Measurements from ENCODE around the gene SEMA3D. TPM values are rescaled to one million over a fixed set of nuclear protein-coding genes. Genes with fewer than 3 reads are reported as not detected.

The SEMA3D gene
- total and polyA plus RNA-seq, 10 donors, result 4.6 to 210 (median 116) TPM

- WGBS, 5 donors, result 77 to 88% (median 83%) methylated on average over 5 of the region's 5 CpGs
- Histone ChIP-seq H3K9me3 (no peaks in the 10 kb centered on the region), H3K36me3 (no peaks in the 10 kb centered on the region), H3K4me1 (no peaks in the 10 kb centered on the region), H3K4me3 (no peak overlapping the region), H3K27me3 (replicated peaks in 1 of 7) (no peaks in the 10 kb centered on the region), H3K27ac (no peak overlapping the region)
- TF ChIP-seq POLR2AphosphoS5 (IDR thresholded peaks at IDR 0.05) (no peak), POLR2A (IDR thresholded peaks at IDR 0.05) (no peak), CTCF (IDR thresholded peaks at IDR 0.05 in 8 of 11, conservative IDR thresholded peaks at IDR 0.05 in 3 of 11) (no peak)
- DNase-seq, result no peak
- intact Hi-C loops (cut with DNase I; ENCODE audit: low total_unique reads), result no loop called here
Measured at GRCh38 chr7:85022064-85022697, 164.7 kb downstream of the SEMA3D start.

DNA sequence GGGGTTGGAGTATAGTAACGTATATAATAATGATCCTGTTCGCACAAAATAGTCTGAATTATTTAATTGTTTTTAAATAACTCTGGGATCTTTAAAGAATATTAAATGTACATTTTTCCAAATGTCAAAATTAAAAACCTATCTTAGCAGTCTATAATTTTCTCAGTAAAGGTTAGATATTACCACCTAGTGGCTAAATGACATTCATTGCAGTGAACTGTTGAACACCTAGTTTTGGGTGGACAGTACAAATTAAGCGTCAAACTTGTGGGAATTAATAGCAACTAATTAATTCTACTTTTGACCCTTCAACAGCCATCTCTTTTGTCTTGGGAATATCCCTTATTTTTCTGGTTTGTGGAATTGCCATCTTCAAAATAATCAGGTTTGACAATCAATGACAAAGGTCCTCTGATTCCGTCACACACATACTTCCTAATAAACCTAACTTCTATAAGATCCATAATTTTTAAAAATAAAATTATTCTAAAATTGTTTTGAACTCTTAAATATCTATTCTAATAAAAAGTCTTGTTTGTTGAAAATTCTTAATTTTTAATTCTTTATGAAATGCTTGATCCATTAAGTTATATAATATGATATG is 165.7 kb downstream of the SEMA3D start:
- WGBS, 5 donors, result 86 to 93% (median 90%) methylated on average over 4 of the region's 4 CpGs
- no peaks in the 10 kb centered on the region for H3K9me3 ChIP-seq
- no peak for DNase-seq
- H3K4me1 ChIP-seq, result no peaks in the 10 kb centered on the region
- H3K36me3 ChIP-seq, result no peaks in the 10 kb centered on the region
- no peak overlapping the region for H3K27ac ChIP-seq
- H3K4me3 ChIP-seq, result no peak overlapping the region
- intact Hi-C loops (cut with DNase I; ENCODE audit: low total_unique reads), result no loop called here
- TF ChIP-seq POLR2A (IDR thresholded peaks at IDR 0.05), result no peak
- TF ChIP-seq POLR2AphosphoS5 (IDR thresholded peaks at IDR 0.05), result no peak
- TF ChIP-seq CTCF (IDR thresholded peaks at IDR 0.05 in 8 of 11, conservative IDR thresholded peaks at IDR 0.05 in 3 of 11), result no peak
- H3K27me3 ChIP-seq (replicated peaks in 1 of 7), result no peaks in the 10 kb centered on the region

GRCh38 chr7:85019778-85020177 is 167.1 kb downstream of the SEMA3D start:
- DNase-seq, result no peak
- intact Hi-C loops (cut with DNase I; ENCODE audit: low total_unique reads), result loop anchor here (5.0 kb wide), 1 partner anchor 1042 kb away; no protein-coding TSS in a partner anchor
- no peaks in the 10 kb centered on the region for H3K27me3 ChIP-seq (replicated peaks in 1 of 7)
- no peaks in the 10 kb centered on the region for H3K9me3 ChIP-seq
- no peak overlapping the region for H3K27ac ChIP-seq
- WGBS, 5 donors, result 87 to 97% (median 95%) methylated on average over 3 of the region's 3 CpGs
- no peaks in the 10 kb centered on the region for H3K4me1 ChIP-seq
- TF ChIP-seq CTCF (IDR thresholded peaks at IDR 0.05 in 8 of 11, conservative IDR thresholded peaks at IDR 0.05 in 3 of 11) (no peak), POLR2AphosphoS5 (IDR thresholded peaks at IDR 0.05) (no peak), POLR2A (IDR thresholded peaks at IDR 0.05) (no peak)
- no peak overlapping the region for H3K4me3 ChIP-seq
- no peaks in the 10 kb centered on the region for H3K36me3 ChIP-seq

DNA sequence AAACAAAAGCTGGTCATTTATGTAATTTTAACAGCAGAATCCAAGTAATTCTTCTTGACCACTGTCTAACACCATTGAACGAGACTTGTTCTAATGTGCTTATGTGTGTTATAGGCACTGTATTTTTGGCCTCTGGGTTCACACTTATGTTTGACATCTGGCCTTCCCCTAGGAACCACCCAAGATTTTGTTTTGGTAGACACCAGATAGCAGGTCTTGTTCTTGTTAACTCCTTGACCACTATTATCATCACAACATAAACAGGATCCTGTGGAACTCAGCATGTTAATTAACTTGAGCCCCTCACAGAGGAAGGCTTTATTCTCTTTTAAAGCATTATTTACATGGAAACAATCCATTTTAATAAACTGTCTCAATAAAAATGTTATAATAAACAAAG is 167.7 kb downstream of the SEMA3D start:
- no peak for DNase-seq
- Histone ChIP-seq H3K9me3 (no peaks in the 10 kb centered on the region), H3K4me3 (no peak overlapping the region), H3K27me3 (replicated peaks in 1 of 7) (no peaks in the 10 kb centered on the region), H3K36me3 (no peaks in the 10 kb centered on the region), H3K27ac (no peak overlapping the region), H3K4me1 (no peaks in the 10 kb centered on the region)
- 71 to 94% (median 86%) methylated on average over 1 of the region's 1 CpG for WGBS, 5 donors
- intact Hi-C loops (cut with DNase I; ENCODE audit: low total_unique reads), result loop anchor here (5.0 kb wide), 1 partner anchor 1042 kb away; no protein-coding TSS in a partner anchor
- TF ChIP-seq CTCF (IDR thresholded peaks at IDR 0.05 in 8 of 11, conservative IDR thresholded peaks at IDR 0.05 in 3 of 11) (no peak), POLR2AphosphoS5 (IDR thresholded peaks at IDR 0.05) (no peak), POLR2A (IDR thresholded peaks at IDR 0.05) (no peak)

Data from spleen (tissue), 11 donors.